ENCODE data around the gene DAZL.

Gene DAZL

GRCh38 chr3:16551342-16551976 lies 53.8 kb downstream of the DAZL start:
- CTCF ChIA-PET: interaction anchor here (0.6 to 3.9 kb wide), 13 partner anchors 15 to 1335 kb away, joined by 3 to 67 read pairs (median 4); no protein-coding TSS in a partner anchor
- H3K27ac ChIP-seq (ENCODE audit: extremely low read depth, low read depth, low read length): no peak overlapping the region
- POLR2A ChIA-PET: no interaction called here

More at GRCh38 chr3:16551342-16551976, 53.8 kb downstream of the DAZL start:
- H3K4me1 ChIP-seq (ENCODE audit: control insufficient read depth, insufficient read depth, low read length): no peaks in the 10 kb centered on the region
- no peaks in the 10 kb centered on the region for H3K9me3 ChIP-seq (ENCODE audit: control insufficient read depth, insufficient read depth, low read depth, low read length)
- no peak overlapping the region for H3K4me3 ChIP-seq (ENCODE audit: low read depth, low read length)
- TF ChIP-seq ZNF366 (tag by site-specific recombination; conservative IDR thresholded peaks at IDR 0.05) (peak; percentile 92), ZNF114 (tag by site-specific recombination; IDR thresholded peaks at IDR 0.05) (peak; percentile 61; the same call in 1 of the 2 replicates), HOXA7 (CRISPR knock-in tag; IDR thresholded peaks at IDR 0.05; ENCODE audit: borderline replicate concordance) (no peak), REST (tag by site-specific recombination; IDR thresholded peaks at IDR 0.05) (0 out of 2 replicates have a peak, but pooled peaks have one; percentile 21), ZNF777 (tag by site-specific recombination; IDR thresholded peaks at IDR 0.05; ENCODE audit: borderline replicate concordance) (no peak), PRDM1 (tag by site-specific recombination; IDR thresholded peaks at IDR 0.05) (0 out of 2 replicates have a peak, but pooled peaks have one; percentile 10), ZNF266 (tag by site-specific recombination; IDR thresholded peaks at IDR 0.05; ENCODE audit: low read depth) (0 out of 2 replicates have a peak, but pooled peaks have one; percentile 6), ZNF354C (tag by site-specific recombination; IDR thresholded peaks at IDR 0.05; ENCODE audit: borderline replicate concordance, low read depth) (no peak), ZNF654 (tag by site-specific recombination; IDR thresholded peaks at IDR 0.05; ENCODE audit: low read depth) (no peak), ZFP41 (tag by site-specific recombination; IDR thresholded peaks at IDR 0.05; ENCODE audit: borderline replicate concordance) (no peak), ZNF398 (tag by site-specific recombination; IDR thresholded peaks at IDR 0.05) (0 out of 2 replicates have a peak, but pooled peaks have one; percentile 9)
- TF ChIP-seq, protein P1, sequence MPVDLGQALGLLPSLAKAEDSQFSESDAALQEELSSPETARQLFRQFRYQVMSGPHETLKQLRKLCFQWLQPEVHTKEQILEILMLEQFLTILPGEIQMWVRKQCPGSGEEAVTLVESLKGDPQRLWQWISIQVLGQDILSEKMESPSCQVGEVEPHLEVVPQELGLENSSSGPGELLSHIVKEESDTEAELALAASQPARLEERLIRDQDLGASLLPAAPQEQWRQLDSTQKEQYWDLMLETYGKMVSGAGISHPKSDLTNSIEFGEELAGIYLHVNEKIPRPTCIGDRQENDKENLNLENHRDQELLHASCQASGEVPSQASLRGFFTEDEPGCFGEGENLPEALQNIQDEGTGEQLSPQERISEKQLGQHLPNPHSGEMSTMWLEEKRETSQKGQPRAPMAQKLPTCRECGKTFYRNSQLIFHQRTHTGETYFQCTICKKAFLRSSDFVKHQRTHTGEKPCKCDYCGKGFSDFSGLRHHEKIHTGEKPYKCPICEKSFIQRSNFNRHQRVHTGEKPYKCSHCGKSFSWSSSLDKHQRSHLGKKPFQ (tag by site-specific recombination; IDR thresholded peaks at IDR 0.05): no peak
- TF ChIP-seq, protein P2, sequence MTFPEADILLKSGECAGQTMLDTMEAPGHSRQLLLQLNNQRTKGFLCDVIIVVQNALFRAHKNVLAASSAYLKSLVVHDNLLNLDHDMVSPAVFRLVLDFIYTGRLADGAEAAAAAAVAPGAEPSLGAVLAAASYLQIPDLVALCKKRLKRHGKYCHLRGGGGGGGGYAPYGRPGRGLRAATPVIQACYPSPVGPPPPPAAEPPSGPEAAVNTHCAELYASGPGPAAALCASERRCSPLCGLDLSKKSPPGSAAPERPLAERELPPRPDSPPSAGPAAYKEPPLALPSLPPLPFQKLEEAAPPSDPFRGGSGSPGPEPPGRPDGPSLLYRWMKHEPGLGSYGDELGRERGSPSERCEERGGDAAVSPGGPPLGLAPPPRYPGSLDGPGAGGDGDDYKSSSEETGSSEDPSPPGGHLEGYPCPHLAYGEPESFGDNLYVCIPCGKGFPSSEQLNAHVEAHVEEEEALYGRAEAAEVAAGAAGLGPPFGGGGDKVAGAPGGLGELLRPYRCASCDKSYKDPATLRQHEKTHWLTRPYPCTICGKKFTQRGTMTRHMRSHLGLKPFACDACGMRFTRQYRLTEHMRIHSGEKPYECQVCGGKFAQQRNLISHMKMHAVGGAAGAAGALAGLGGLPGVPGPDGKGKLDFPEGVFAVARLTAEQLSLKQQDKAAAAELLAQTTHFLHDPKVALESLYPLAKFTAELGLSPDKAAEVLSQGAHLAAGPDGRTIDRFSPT (tag by site-specific recombination; IDR thresholded peaks at IDR 0.05): no peak
- H3K36me3 ChIP-seq (ENCODE audit: control insufficient read depth in 2 of 2, insufficient read depth in 1 of 2, low read length in 2 of 2): no peaks in the 10 kb centered on the region

Data from HEK293 (cell line).